Peyer's patch (tissue), 4 donors: ENCODE measurements around the gene ABR. TPM values are rescaled to one million over a fixed set of nuclear protein-coding genes. Genes with fewer than 3 reads are reported as not detected.

Experiments used
- DNase-seq, 3 donors: peaks; one replicate each; pipeline ENCODE4 v3.0.0-alpha.2; 2017 to 2019
- H3K27ac ChIP-seq, 4 donors: fragments of 200-600 bp; sonication (generic); one replicate each; pipeline ENCODE4 v1.5.1; 2016 to 2019
- H3K27me3 ChIP-seq, 2 donors: fragments of 200-600 bp; sonication (generic); one replicate each; pipeline ENCODE4 v1.5.1; 2019
- H3K36me3 ChIP-seq, 3 donors: fragments of 200-600 bp; sonication (generic); one replicate each; pipeline ENCODE4 v1.5.1; 2016 to 2019
- H3K4me1 ChIP-seq, 4 donors: fragments of 200-600 bp; sonication (generic); one replicate each; pipeline ENCODE4 v1.5.1; 2016 to 2019
- H3K4me3 ChIP-seq, 4 donors: fragments of 200-600 bp; sonication (generic); 1 replicate in 3 of 4; 2 replicates in 1 of 4; pipeline ENCODE4 v1.5.1; 2016 to 2019; ENCODE audit warnings: mild to moderate bottlenecking in 1 of 4
- H3K9me3 ChIP-seq, 4 donors: fragments of 200-600 bp; sonication (generic); one replicate each; pipeline ENCODE4 v1.5.1; 2016 to 2019; ENCODE audit warnings: mild to moderate bottlenecking in 1 of 4
- POLR2A ChIP-seq, 2 donors: fragments of 450-650 bp; IDR thresholded peaks; one replicate each; pipeline ENCODE4 v1.5.1; 2017; ENCODE audit warnings: antibody characterized with exemption in 2 of 2, mild to moderate bottlenecking in 2 of 2, moderate library complexity in 2 of 2
- total RNA-seq, 4 donors: library from RNA; depleted of rRNA; stranded (reverse); fragments of >200 nt; gene quantifications; one replicate each; pipeline ENCODE4 v1.1.0, GENCODE V29; 2016
- TF ChIP-seq, protein P1 (sequence below), 6 experiments: fragments of 450-650 bp in 4 of 6; fragments of 200-600 bp in 2 of 6; sonication (generic) in 1 of 6; IDR thresholded peaks; one replicate each; pipeline ENCODE4 v1.5.1; 2017 to 2019; ENCODE audit warnings: antibody characterized with exemption in 6 of 6, mild to moderate bottlenecking in 3 of 6, moderate library complexity in 1 of 6

ABR gene
- total RNA-seq, 4 donors from 2014 or later: 220 to 753 (median 440) TPM

DNA sequence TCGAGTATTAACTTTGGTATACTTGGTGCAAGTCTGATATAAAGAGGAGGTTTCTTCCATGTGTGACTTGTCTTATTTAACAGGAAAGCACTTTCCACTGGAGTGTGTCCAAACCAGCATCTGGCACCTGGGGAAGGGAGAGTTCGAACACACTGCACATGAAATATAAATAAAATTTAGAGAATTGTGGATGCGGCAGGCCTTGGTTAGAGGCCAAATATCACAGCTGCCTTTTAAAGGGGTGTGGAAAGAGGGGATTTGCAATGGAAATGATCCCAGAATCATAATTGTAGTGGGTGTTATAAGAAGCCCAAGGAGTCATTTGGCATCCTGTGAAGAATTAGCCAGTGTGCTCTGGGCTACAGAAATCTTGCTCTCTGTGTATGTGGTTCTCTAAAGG is 195.9 kb downstream of the ABR start:
- Histone ChIP-seq H3K27me3 (no peaks in the 10 kb centered on the region), H3K4me1 (peaks cover 0 to 13% (median 6%) of the 10 kb centered on the region in 4 donors), H3K27ac (no peak overlapping the region), H3K36me3 (no peaks in the 10 kb centered on the region), H3K4me3 (no peak overlapping the region), H3K9me3 (no peaks in the 10 kb centered on the region)
- DNase-seq: no peak
- TF ChIP-seq, protein P1, sequence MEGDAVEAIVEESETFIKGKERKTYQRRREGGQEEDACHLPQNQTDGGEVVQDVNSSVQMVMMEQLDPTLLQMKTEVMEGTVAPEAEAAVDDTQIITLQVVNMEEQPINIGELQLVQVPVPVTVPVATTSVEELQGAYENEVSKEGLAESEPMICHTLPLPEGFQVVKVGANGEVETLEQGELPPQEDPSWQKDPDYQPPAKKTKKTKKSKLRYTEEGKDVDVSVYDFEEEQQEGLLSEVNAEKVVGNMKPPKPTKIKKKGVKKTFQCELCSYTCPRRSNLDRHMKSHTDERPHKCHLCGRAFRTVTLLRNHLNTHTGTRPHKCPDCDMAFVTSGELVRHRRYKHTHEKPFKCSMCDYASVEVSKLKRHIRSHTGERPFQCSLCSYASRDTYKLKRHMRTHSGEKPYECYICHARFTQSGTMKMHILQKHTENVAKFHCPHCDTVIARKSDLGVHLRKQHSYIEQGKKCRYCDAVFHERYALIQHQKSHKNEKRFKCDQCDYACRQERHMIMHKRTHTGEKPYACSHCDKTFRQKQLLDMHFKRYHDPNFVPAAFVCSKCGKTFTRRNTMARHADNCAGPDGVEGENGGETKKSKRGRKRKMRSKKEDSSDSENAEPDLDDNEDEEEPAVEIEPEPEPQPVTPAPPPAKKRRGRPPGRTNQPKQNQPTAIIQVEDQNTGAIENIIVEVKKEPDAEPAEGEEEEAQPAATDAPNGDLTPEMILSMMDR (IDR thresholded peaks at IDR 0.05): no peak
- TF ChIP-seq POLR2A (IDR thresholded peaks at IDR 0.05): no peak

GRCh38 chr17:981292-981658 is 198.5 kb downstream of the ABR start:
- no peak for TF ChIP-seq POLR2A (IDR thresholded peaks at IDR 0.05)
- TF ChIP-seq, protein P1 (IDR thresholded peaks at IDR 0.05): no peak
- Histone ChIP-seq H3K4me1 (peaks cover 0 to 21% (median 13%) of the 10 kb centered on the region in 4 donors), H3K9me3 (no peaks in the 10 kb centered on the region), H3K4me3 (peak overlapping the region in 2 of 4 donors; percentile 13 to 30), H3K27ac (no peak overlapping the region), H3K27me3 (peaks cover 0 to 4% of the 10 kb centered on the region in 2 donors), H3K36me3 (no peaks in the 10 kb centered on the region)
- no peak for DNase-seq

- Histone ChIP-seq H3K27me3 (peaks cover 0 to 4% of the 10 kb centered on the region in 2 donors), H3K4me1 (peaks cover 0 to 21% (median 13%) of the 10 kb centered on the region in 4 donors), H3K4me3 (peak overlapping the region; percentile 42 to 82 (median 63)), H3K9me3 (no peaks in the 10 kb centered on the region), H3K27ac (peak overlapping the region; percentile 56 to 85 (median 78)), H3K36me3 (no peaks in the 10 kb centered on the region)
- TF ChIP-seq, protein P1 (IDR thresholded peaks at IDR 0.05): peak; percentile 61 to 79 (median 71)
- TF ChIP-seq POLR2A (IDR thresholded peaks at IDR 0.05): no peak
- peak; percentile 72 to 90 (median 81) for DNase-seq
Measured at GRCh38 chr17:980406-981291, 199.1 kb downstream of the ABR start.

- Histone ChIP-seq H3K36me3 (no peaks in the 10 kb centered on the region), H3K4me1 (peaks cover 0 to 21% (median 13%) of the 10 kb centered on the region in 4 donors), H3K27me3 (peaks cover 0 to 4% of the 10 kb centered on the region in 2 donors), H3K9me3 (no peaks in the 10 kb centered on the region), H3K4me3 (peak within 1 kb of the TSS; percentile 42 to 82 (median 63)), H3K27ac (peak within 1 kb of the TSS; percentile 56 to 85 (median 78))
- DNase-seq: peak; percentile 89 to 95 (median 93)
- TF ChIP-seq POLR2A (IDR thresholded peaks at IDR 0.05): no peak
- TF ChIP-seq, protein P1 (IDR thresholded peaks at IDR 0.05): peak in 1 of 6 experiments; percentile 25
Measured at GRCh38 chr17:979539-980405, 200.0 kb downstream of the ABR start, which contains the start of gene NXN. Gene NXN (minus strand): TSS chr17:979776.

GRCh38 chr17:979212-979538 is 200.6 kb downstream of the ABR start:
- peak overlapping the region in 3 of 4 donors; percentile 67 to 85 (median 80) for H3K27ac ChIP-seq
- H3K36me3 ChIP-seq: no peaks in the 10 kb centered on the region
- no peaks in the 10 kb centered on the region for H3K9me3 ChIP-seq
- peaks cover 0 to 21% (median 13%) of the 10 kb centered on the region in 4 donors for H3K4me1 ChIP-seq
- no peak for DNase-seq
- H3K27me3 ChIP-seq: peaks cover 0 to 4% of the 10 kb centered on the region in 2 donors
- H3K4me3 ChIP-seq: peak overlapping the region; percentile 42 to 82 (median 63)
- TF ChIP-seq, protein P1 (IDR thresholded peaks at IDR 0.05): no peak
- TF ChIP-seq POLR2A (IDR thresholded peaks at IDR 0.05): no peak
